Ishikawa (cell line): ENCODE measurements around the gene NUB1.

Experiments
- CEBPB ChIP-seq: IDR thresholded peaks from 2 replicates; pipeline ENCODE4 v1.6.1; 2012
- CREB1 ChIP-seq: IDR thresholded peaks from 2 replicates; pipeline ENCODE4 v1.6.1; 2012; ENCODE audit warnings: low read depth
- EGR1 ChIP-seq: IDR thresholded peaks from 2 replicates; pipeline ENCODE4 v1.6.1; 2012
- EP300 ChIP-seq: IDR thresholded peaks from 2 replicates; pipeline ENCODE4 v1.6.1; 2012; ENCODE audit warnings: borderline replicate concordance
- TAF1 ChIP-seq: IDR thresholded peaks from 2 replicates; pipeline ENCODE4 v1.6.1; 2012; ENCODE audit warnings: low read depth, mild to moderate bottlenecking
- TCF12 ChIP-seq: IDR thresholded peaks from 2 replicates; pipeline ENCODE4 v1.6.1; 2012; ENCODE audit warnings: low read depth
- YY1 ChIP-seq: IDR thresholded peaks from 2 replicates; pipeline ENCODE4 v1.6.1; 2012; ENCODE audit warnings: low read depth
- TF ChIP-seq, protein P1 (sequence below): IDR thresholded peaks from 2 replicates; pipeline ENCODE4 v1.6.1; 2012; ENCODE audit warnings: low read depth, mild to moderate bottlenecking
- TF ChIP-seq, protein P2 (sequence below): IDR thresholded peaks from 2 replicates; pipeline ENCODE4 v1.6.1; 2012

DNA sequence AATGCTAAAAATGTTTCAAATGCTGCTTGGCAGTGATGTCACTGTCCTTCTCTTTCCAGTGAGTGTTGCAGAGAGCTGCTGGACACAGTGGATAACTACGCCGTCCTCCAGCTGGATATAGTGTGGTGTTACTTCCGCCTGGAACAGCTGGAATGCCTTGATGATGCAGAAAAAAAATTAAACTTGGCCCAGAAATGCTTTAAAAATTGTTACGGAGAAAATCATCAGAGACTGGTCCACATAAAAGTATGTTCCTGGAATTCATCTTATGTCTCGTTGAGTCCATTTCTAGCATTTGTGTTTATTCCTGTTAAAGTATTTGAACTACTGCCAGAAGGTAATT is 25.2 kb downstream of the NUB1 start:
- TF ChIP-seq EP300 (no peak), TAF1 (no peak), TCF12 (no peak), CEBPB (no peak), CREB1 (no peak), YY1 (no peak), EGR1 (no peak)
- TF ChIP-seq, protein P1, sequence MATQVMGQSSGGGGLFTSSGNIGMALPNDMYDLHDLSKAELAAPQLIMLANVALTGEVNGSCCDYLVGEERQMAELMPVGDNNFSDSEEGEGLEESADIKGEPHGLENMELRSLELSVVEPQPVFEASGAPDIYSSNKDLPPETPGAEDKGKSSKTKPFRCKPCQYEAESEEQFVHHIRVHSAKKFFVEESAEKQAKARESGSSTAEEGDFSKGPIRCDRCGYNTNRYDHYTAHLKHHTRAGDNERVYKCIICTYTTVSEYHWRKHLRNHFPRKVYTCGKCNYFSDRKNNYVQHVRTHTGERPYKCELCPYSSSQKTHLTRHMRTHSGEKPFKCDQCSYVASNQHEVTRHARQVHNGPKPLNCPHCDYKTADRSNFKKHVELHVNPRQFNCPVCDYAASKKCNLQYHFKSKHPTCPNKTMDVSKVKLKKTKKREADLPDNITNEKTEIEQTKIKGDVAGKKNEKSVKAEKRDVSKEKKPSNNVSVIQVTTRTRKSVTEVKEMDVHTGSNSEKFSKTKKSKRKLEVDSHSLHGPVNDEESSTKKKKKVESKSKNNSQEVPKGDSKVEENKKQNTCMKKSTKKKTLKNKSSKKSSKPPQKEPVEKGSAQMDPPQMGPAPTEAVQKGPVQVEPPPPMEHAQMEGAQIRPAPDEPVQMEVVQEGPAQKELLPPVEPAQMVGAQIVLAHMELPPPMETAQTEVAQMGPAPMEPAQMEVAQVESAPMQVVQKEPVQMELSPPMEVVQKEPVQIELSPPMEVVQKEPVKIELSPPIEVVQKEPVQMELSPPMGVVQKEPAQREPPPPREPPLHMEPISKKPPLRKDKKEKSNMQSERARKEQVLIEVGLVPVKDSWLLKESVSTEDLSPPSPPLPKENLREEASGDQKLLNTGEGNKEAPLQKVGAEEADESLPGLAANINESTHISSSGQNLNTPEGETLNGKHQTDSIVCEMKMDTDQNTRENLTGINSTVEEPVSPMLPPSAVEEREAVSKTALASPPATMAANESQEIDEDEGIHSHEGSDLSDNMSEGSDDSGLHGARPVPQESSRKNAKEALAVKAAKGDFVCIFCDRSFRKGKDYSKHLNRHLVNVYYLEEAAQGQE = no peak
- TF ChIP-seq, protein P2, sequence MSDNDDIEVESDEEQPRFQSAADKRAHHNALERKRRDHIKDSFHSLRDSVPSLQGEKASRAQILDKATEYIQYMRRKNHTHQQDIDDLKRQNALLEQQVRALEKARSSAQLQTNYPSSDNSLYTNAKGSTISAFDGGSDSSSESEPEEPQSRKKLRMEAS = no peak
